Coronary artery (tissue), 2 donors: ENCODE results near the gene IL10RA.

ENCODE experiments used
- DNase-seq: peaks from one replicate; pipeline ENCODE4 v3.0.0-alpha.2; 2017; ENCODE audit warnings: low spot score
- H3K27ac ChIP-seq, 2 donors: fragments of 200-600 bp; sonication (generic); one replicate each; pipeline ENCODE4 v1.5.1; 2016 to 2019
- H3K4me3 ChIP-seq: fragments of 200-600 bp; sonication (generic); 2 replicates; pipeline ENCODE4 v1.5.1; 2016; ENCODE audit warnings: mild to moderate bottlenecking, moderate library complexity
- TF ChIP-seq, protein P1 (sequence below): fragments of 200-600 bp; sonication (generic); IDR thresholded peaks from one replicate; pipeline ENCODE4 v1.5.1; 2019; ENCODE audit warnings: antibody characterized with exemption

The IL10RA gene

DNA sequence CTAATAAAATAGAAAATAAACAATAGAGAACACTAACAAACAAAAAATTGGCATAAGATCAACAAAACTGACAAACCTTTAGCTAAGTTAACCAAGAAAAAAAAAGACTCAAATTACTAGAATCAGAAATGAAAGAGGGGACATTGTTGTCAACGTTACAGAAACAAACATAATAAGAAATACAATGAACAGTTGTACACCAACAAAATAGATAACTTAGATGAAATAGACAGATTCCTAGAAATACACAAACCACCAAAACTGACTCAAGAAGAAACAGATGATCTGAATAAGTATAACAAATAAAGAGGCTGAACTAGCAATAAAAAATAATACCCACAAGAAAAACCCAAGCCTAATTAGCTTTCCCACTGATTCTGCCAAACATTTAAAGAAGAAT, 55.9 kb downstream of the IL10RA start:
- TF ChIP-seq, protein P1, sequence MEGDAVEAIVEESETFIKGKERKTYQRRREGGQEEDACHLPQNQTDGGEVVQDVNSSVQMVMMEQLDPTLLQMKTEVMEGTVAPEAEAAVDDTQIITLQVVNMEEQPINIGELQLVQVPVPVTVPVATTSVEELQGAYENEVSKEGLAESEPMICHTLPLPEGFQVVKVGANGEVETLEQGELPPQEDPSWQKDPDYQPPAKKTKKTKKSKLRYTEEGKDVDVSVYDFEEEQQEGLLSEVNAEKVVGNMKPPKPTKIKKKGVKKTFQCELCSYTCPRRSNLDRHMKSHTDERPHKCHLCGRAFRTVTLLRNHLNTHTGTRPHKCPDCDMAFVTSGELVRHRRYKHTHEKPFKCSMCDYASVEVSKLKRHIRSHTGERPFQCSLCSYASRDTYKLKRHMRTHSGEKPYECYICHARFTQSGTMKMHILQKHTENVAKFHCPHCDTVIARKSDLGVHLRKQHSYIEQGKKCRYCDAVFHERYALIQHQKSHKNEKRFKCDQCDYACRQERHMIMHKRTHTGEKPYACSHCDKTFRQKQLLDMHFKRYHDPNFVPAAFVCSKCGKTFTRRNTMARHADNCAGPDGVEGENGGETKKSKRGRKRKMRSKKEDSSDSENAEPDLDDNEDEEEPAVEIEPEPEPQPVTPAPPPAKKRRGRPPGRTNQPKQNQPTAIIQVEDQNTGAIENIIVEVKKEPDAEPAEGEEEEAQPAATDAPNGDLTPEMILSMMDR: no peak
- no peak for DNase-seq
- Histone ChIP-seq H3K4me3 (no peak overlapping the region), H3K27ac (no peak overlapping the region)

- TF ChIP-seq, protein P1: no peak
- Histone ChIP-seq H3K27ac (no peak overlapping the region), H3K4me3 (no peak overlapping the region)
- no peak for DNase-seq
Observed at GRCh38 chr11:118042796-118043195, 56.6 kb downstream of the IL10RA start.

GRCh38 chr11:118045191-118045590, 59.0 kb downstream of the IL10RA start:
- no peak overlapping the region for H3K27ac ChIP-seq
- no peak for DNase-seq
- H3K4me3 ChIP-seq: no peak overlapping the region
- TF ChIP-seq, protein P1: no peak

DNA sequence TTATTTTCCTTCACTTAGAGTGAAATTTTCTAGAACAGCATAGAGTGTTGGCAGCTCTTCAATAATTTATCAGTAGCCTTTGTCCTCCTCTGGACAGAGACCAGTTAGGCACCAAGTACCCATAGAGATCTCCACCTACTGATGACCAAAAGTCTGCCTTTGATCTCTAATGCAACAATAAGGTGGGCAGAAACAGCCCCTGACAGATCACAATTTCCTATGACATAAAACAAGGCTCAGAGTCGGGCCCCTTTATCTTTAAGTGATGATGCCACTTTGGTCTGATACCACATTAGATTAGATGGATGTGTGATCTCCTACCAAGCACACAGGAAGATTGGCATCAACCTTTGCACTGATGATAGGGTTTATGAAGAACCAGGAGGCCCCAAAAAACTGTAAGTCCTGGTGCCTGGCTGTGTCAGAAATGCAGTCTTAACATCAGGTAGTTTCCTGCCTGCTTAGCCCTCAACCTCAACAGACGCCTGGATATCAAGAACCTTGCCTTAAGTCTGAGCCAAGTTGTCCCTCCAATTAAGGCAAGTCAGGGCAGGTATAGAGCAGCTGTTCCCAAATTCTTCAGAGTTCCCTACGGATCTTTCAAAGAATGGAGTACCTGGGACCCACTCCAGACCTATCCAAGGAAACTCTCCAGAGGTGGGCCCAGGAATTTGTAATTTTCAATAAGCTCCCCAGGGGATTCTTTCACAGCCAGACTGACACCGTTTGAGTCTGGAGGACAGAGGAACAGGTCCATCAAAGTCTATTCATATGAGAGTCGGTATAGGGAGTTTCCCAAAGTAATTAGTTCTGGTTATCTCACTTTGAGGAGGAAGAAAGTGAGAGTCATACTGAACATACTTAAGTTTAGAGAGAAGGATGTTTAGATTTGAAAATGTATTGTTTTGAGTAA, 60.1 kb downstream of the IL10RA start:
- Histone ChIP-seq H3K27ac (no peak overlapping the region), H3K4me3 (no peak overlapping the region)
- TF ChIP-seq, protein P1: no peak
- no peak for DNase-seq

GRCh38 chr11:118046964-118047700, 60.9 kb downstream of the IL10RA start:
- H3K4me3 ChIP-seq: no peak overlapping the region
- no peak overlapping the region for H3K27ac ChIP-seq
- DNase-seq: no peak
- TF ChIP-seq, protein P1: no peak

DNA sequence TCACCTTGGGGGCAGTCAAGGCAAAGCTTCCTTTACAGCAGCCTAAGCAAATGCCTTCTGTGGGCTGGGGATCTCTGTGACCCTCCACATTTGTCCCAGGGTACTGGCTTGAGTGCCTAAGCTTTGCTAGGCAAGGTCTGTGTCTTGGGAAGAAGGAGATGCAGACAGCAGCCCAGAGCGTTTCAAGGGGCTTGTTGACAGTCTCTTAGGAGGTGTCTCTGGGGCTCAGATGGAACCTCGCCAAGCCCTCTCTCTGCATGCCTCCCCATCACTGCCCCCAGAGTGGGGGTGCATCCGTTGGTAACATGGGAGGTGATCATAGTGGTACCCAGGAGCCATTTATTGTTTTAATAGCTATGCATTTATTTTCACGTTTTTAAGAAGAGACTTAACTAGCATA, 61.6 kb downstream of the IL10RA start:
- Histone ChIP-seq H3K4me3 (no peak overlapping the region), H3K27ac (no peak overlapping the region)
- TF ChIP-seq, protein P1: no peak
- no peak for DNase-seq
